GM10266 (cell line): Measurements from ENCODE around the gene ITPK1.

Experiments
- DNase-seq: peaks from one replicate; pipeline ENCODE4 v3.0.0; 2012; ENCODE audit errors: extremely low spot score
- CTCF ChIP-seq: IDR thresholded peaks from 2 replicates; pipeline ENCODE4 v1.5.1; 2012; ENCODE audit warnings: mild to moderate bottlenecking, low read depth; ENCODE audit not compliant: control insufficient read depth, insufficient read depth; ENCODE audit errors: missing control alignments

ITPK1 gene

GRCh38 chr14:93015505-93015904, 100.2 kb downstream of the ITPK1 start:
- no peak for DNase-seq
- no peak for TF ChIP-seq CTCF

GRCh38 chr14:93015064-93015463, 100.7 kb downstream of the ITPK1 start:
- TF ChIP-seq CTCF = no peak
- no peak for DNase-seq

- DNase-seq = no peak
Measured at GRCh38 chr14:93014058-93015023, 101.4 kb downstream of the ITPK1 start.

GRCh38 chr14:93012951-93013719, 102.6 kb downstream of the ITPK1 start:
- DNase-seq = peak; percentile 63
- no peak for TF ChIP-seq CTCF

More at GRCh38 chr14:93014058-93015023, 101.4 kb downstream of the ITPK1 start:
- TF ChIP-seq CTCF = no peak

GRCh38 chr14:93012506-93012905, 103.2 kb downstream of the ITPK1 start:
- no peak for DNase-seq
- TF ChIP-seq CTCF = no peak

- no peak for DNase-seq
- no peak for TF ChIP-seq CTCF
Measured at GRCh38 chr14:93011650-93012325, 103.9 kb downstream of the ITPK1 start.
